SK-N-SH treated with all-trans-retinoic acid at 6 μM for 48 hours (cell line): ENCODE data around the gene PADI2.

Source experiments
- ATAC-seq: fragments of 200-7000 bp; cut with Tn5 transposase; 3 replicates; pipeline ENCODE4 v1.9.1; 2020; ENCODE audit warnings: mild to moderate bottlenecking, moderate library complexity
- CREB5 ChIP-seq: fragments of 250-450 bp; sonication (Bioruptor Pico); IDR thresholded peaks from 2 replicates; pipeline ENCODE4 v1.5.1; 2020; ENCODE audit warnings: low read depth, mild to moderate bottlenecking, moderate library complexity
- CSDC2 ChIP-seq: fragments of 250-450 bp; sonication (Bioruptor Pico); IDR thresholded peaks from 2 replicates; pipeline ENCODE4 v1.5.0; 2020; ENCODE audit warnings: mild to moderate bottlenecking, moderate library complexity
- CSRNP3 ChIP-seq: fragments of 250-450 bp; sonication (Bioruptor Pico); IDR thresholded peaks from 2 replicates; pipeline ENCODE4 v1.5.1; 2021; ENCODE audit warnings: mild to moderate bottlenecking, moderate library complexity
- ESRRG ChIP-seq: fragments of 250-450 bp; sonication (Bioruptor Pico); IDR thresholded peaks from 2 replicates; pipeline ENCODE4 v1.6.1; 2021; ENCODE audit warnings: mild to moderate bottlenecking
- GLIS3 ChIP-seq: fragments of 250-450 bp; sonication (Bioruptor Pico); IDR thresholded peaks from 2 replicates; pipeline ENCODE4 v1.5.0; 2020; ENCODE audit warnings: mild to moderate bottlenecking, moderate library complexity
- ISL1 ChIP-seq: fragments of 250-450 bp; sonication (Bioruptor Pico); IDR thresholded peaks from 2 replicates; pipeline ENCODE4 v2.1.2; 2022; ENCODE audit warnings: mild to moderate bottlenecking, moderate library complexity
- OSR1 ChIP-seq: fragments of 250-450 bp; sonication (Bioruptor Pico); IDR thresholded peaks from 2 replicates; pipeline ENCODE4 v1.8.0; 2022; ENCODE audit warnings: moderate library complexity, mild to moderate bottlenecking, inconsistent platforms
- POU6F1 ChIP-seq: fragments of 250-450 bp; sonication (Bioruptor Pico); IDR thresholded peaks from 2 replicates; pipeline ENCODE4 v1.8.0; 2021; ENCODE audit warnings: low read depth, mild to moderate bottlenecking, moderate library complexity, borderline replicate concordance
- PPARA ChIP-seq: fragments of 250-450 bp; sonication (Bioruptor Pico); IDR thresholded peaks from 2 replicates; pipeline ENCODE4 v1.5.0; 2020; ENCODE audit warnings: mild to moderate bottlenecking, borderline replicate concordance
- SNAI2 ChIP-seq: fragments of 250-450 bp; sonication (Bioruptor Pico); IDR thresholded peaks from 2 replicates; pipeline ENCODE4 v1.5.0; 2020; ENCODE audit warnings: mild to moderate bottlenecking, moderate library complexity
- TCF4 ChIP-seq: fragments of 250-450 bp; sonication (Bioruptor Pico); IDR thresholded peaks from 2 replicates; pipeline ENCODE4 v1.8.0; 2021; ENCODE audit warnings: mild to moderate bottlenecking, moderate library complexity, borderline replicate concordance
- TOX ChIP-seq: fragments of 250-450 bp; sonication (Bioruptor Pico); IDR thresholded peaks from 2 replicates; pipeline ENCODE4 v1.8.0; 2021; ENCODE audit warnings: mild to moderate bottlenecking, moderate library complexity, borderline replicate concordance
- TSHZ2 ChIP-seq: fragments of 250-450 bp; sonication (Bioruptor Pico); IDR thresholded peaks from 2 replicates; pipeline ENCODE4 v1.5.0; 2020; ENCODE audit warnings: mild to moderate bottlenecking, moderate library complexity
- ZC3H10 ChIP-seq: fragments of 250-450 bp; sonication (Bioruptor Pico); IDR thresholded peaks from 2 replicates; pipeline ENCODE4 v1.5.1; 2021; ENCODE audit warnings: mild to moderate bottlenecking, moderate library complexity
- ZFP3 ChIP-seq: fragments of 250-450 bp; sonication (Bioruptor Pico); IDR thresholded peaks from 2 replicates; pipeline ENCODE4 v1.5.0; 2020; ENCODE audit warnings: mild to moderate bottlenecking, moderate library complexity
- ZFP30 ChIP-seq: fragments of 450-650 bp; formaldehyde crosslinking; IDR thresholded peaks from 2 replicates; pipeline ENCODE4 v1.5.0; 2022; ENCODE audit warnings: mild to moderate bottlenecking, moderate library complexity
- ZNF565 ChIP-seq: fragments of 450-650 bp; formaldehyde crosslinking; conservative IDR thresholded peaks from 2 replicates; pipeline ENCODE4 v1.5.0; 2020; ENCODE audit warnings: low read depth, mild to moderate bottlenecking, moderate library complexity
- ZNF70 ChIP-seq: fragments of 450-650 bp; formaldehyde crosslinking; IDR thresholded peaks from 2 replicates; pipeline ENCODE4 v1.5.0; 2020; ENCODE audit warnings: mild to moderate bottlenecking, moderate library complexity
- ZNF8 ChIP-seq: fragments of 450-650 bp; formaldehyde crosslinking; IDR thresholded peaks from 2 replicates; pipeline ENCODE4 v1.5.0; 2020; ENCODE audit warnings: mild to moderate bottlenecking, moderate library complexity

Gene PADI2

GRCh38 chr1:17081439-17081838, 37.8 kb downstream of the PADI2 start:
- TF ChIP-seq OSR1, result no peak
- no peak for TF ChIP-seq TCF4 (CRISPR knock-in tag)
- TF ChIP-seq TSHZ2 (CRISPR knock-in tag), result no peak
- no peak for TF ChIP-seq CREB5 (CRISPR knock-in tag)
- ATAC-seq, result no peak

- no peak for ATAC-seq
- TF ChIP-seq POU6F1 (CRISPR knock-in tag) (no peak), ZNF70 (CRISPR knock-in tag) (no peak), TOX (CRISPR knock-in tag) (no peak), GLIS3 (CRISPR knock-in tag) (no peak), ZFP30 (CRISPR knock-in tag) (no peak), ZFP3 (CRISPR knock-in tag) (no peak), ZNF565 (CRISPR knock-in tag) (no peak), CSDC2 (CRISPR knock-in tag) (no peak), CSRNP3 (CRISPR knock-in tag) (no peak), SNAI2 (CRISPR knock-in tag) (no peak), ZC3H10 (CRISPR knock-in tag) (no peak), ZNF8 (CRISPR knock-in tag) (no peak), PPARA (CRISPR knock-in tag) (no peak), CREB5 (CRISPR knock-in tag) (no peak), TSHZ2 (CRISPR knock-in tag) (no peak), ISL1 (no peak), ESRRG (CRISPR knock-in tag) (no peak)
These were observed 38.4 kb downstream of the PADI2 start for GRCh38 chr1:17080880-17081279.
